Activated CD8-positive, alpha-beta T cell treated with anti-CD3 and anti-CD28 coated beads, Interleukin-2, amount 10 ng/mL, durations not matched to agents 7 days and 5 days (primary cell): ENCODE data around the gene ARHGAP23. TPM values are rescaled to one million over a fixed set of nuclear protein-coding genes. Genes with fewer than 3 reads are reported as not detected.
A peak's percentile ranks its signal among the peaks of the same experiment; 100 is the strongest.

Source experiments
- ATAC-seq: fragments of 150-1000 bp; cut with Tn5 transposase; one replicate; pipeline ENCODE4 v1.10.0; 2021; ENCODE audit warnings: moderate library complexity
- CTCF ChIA-PET: fragments of 350-600 bp; sonication (Branson Sonifier 250); formaldehyde crosslinking; loops from one replicate; lab custom pipeline; 2021; ENCODE audit warnings: antibody characterized with exemption; lab: Charles Lee
- POLR2A ChIA-PET: fragments of 350-600 bp; sonication (Branson Sonifier 250); formaldehyde crosslinking; loops from one replicate; lab custom pipeline; 2021; ENCODE audit warnings: antibody characterized with exemption; lab: Charles Lee
- DNase-seq: peaks from one replicate; pipeline ENCODE4 v3.0.0-alpha.2; 2020
- H3K27ac Mint-ChIP-seq: one replicate; pipeline ENCODE4 v1.8.0; 2021; ENCODE audit warnings: mild to moderate bottlenecking, mixed read lengths
- H3K27me3 Mint-ChIP-seq: one replicate; pipeline ENCODE4 v1.8.0; 2021; ENCODE audit warnings: low read depth, mixed read lengths
- H3K36me3 Mint-ChIP-seq: one replicate; pipeline ENCODE4 v1.8.0; 2021; ENCODE audit warnings: low read depth, mixed read lengths
- H3K4me1 Mint-ChIP-seq: one replicate; pipeline ENCODE4 v1.8.0; 2021; ENCODE audit warnings: low read depth, mixed read lengths
- H3K4me3 Mint-ChIP-seq: one replicate; pipeline ENCODE4 v1.8.0; 2021; ENCODE audit warnings: mild to moderate bottlenecking, mixed read lengths
- H3K9me3 Mint-ChIP-seq: one replicate; pipeline ENCODE4 v1.8.0; 2022; ENCODE audit warnings: mixed read lengths; ENCODE audit not compliant: insufficient read depth
- total RNA-seq, 2 experiments: library from RNA; stranded (reverse); gene quantifications; one replicate each; pipeline ENCODE4 v1.2.3, GENCODE V29; 2021

ARHGAP23 gene
- total RNA-seq, 2 experiments from 2014 or later: 0.24 to 0.47 TPM

- Mint-ChIP-seq H3K36me3 (no peaks in the 10 kb centered on the region), H3K27me3 (peaks cover 2% of the 10 kb centered on the region), H3K9me3 (no peaks in the 10 kb centered on the region), H3K27ac (no peak overlapping the region), H3K4me3 (no peak overlapping the region), H3K4me1 (no peaks in the 10 kb centered on the region)
- ChIA-PET CTCF (interaction anchor here (1.1 to 4.0 kb wide), 2 partner anchors 11 to 37 kb away, joined by 4 to 27 read pairs; no protein-coding TSS in a partner anchor), POLR2A (no interaction called here)
- no peak for DNase-seq
- no peak for ATAC-seq
Observed at GRCh38 chr17:38547444-38547843, 119.2 kb downstream of the ARHGAP23 start.

GRCh38 chr17:38549285-38549684, 121.0 kb downstream of the ARHGAP23 start:
- H3K4me1 Mint-ChIP-seq: no peaks in the 10 kb centered on the region

GRCh38 chr17:38550661-38551060, 122.4 kb downstream of the ARHGAP23 start:
- DNase-seq (no peak), ATAC-seq (no peak)
- CTCF ChIA-PET: interaction anchor here (1.3 to 4.0 kb wide), 4 partner anchors 8 to 117 kb away, joined by 3 to 27 read pairs (median 4); no protein-coding TSS in a partner anchor
- Mint-ChIP-seq H3K36me3 (no peaks in the 10 kb centered on the region), H3K27me3 (peaks cover 10% of the 10 kb centered on the region), H3K4me1 (no peaks in the 10 kb centered on the region), H3K27ac (no peak overlapping the region), H3K4me3 (no peak overlapping the region), H3K9me3 (no peaks in the 10 kb centered on the region)
- POLR2A ChIA-PET: no interaction called here

More at GRCh38 chr17:38549285-38549684, 121.0 kb downstream of the ARHGAP23 start:
- DNase-seq: no peak
- Mint-ChIP-seq H3K27me3 (peaks cover 3% of the 10 kb centered on the region), H3K27ac (no peak overlapping the region), H3K9me3 (no peaks in the 10 kb centered on the region), H3K4me3 (no peak overlapping the region), H3K36me3 (no peaks in the 10 kb centered on the region)
- ChIA-PET CTCF (interaction anchor here (1.9 to 4.0 kb wide), 2 partner anchors 9 to 35 kb away, joined by 4 to 27 read pairs; no protein-coding TSS in a partner anchor), POLR2A (no interaction called here)
- no peak for ATAC-seq

DNA sequence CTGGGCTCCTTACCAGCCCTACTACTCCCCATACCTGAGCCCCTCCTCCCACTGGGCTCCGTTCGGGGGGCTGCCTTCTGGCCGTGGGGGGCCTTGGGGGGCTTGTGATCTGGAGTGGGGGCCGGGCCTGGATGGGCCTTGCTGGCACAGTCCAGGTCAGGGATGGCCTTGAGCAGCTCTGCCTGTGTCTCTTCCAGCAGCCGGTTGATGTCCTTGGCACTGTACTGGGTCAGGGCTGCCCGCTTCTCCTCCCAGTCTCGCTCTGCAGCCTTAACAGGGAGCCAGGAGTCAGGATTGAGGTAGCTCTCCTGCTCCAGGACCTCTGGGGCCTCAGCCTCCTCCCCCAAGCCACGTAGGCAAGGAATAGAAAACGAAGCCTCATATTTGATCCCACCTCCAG, 122.9 kb downstream of the ARHGAP23 start:
- no peaks in the 10 kb centered on the region for H3K4me1 Mint-ChIP-seq
- DNase-seq: no peak
- POLR2A ChIA-PET: no interaction called here
- no peak overlapping the region for H3K27ac Mint-ChIP-seq
- peaks cover 10% of the 10 kb centered on the region for H3K27me3 Mint-ChIP-seq
- no peak overlapping the region for H3K4me3 Mint-ChIP-seq
- no peaks in the 10 kb centered on the region for H3K36me3 Mint-ChIP-seq
- ATAC-seq: no peak
- CTCF ChIA-PET: interaction anchor here (1.3 to 1.4 kb wide), 2 partner anchors 14 to 117 kb away, joined by 3 to 4 read pairs; no protein-coding TSS in a partner anchor
- H3K9me3 Mint-ChIP-seq: no peaks in the 10 kb centered on the region

- Mint-ChIP-seq H3K36me3 (no peaks in the 10 kb centered on the region), H3K4me3 (no peak overlapping the region), H3K27me3 (peaks cover 13% of the 10 kb centered on the region), H3K4me1 (peaks cover 2% of the 10 kb centered on the region), H3K27ac (no peak overlapping the region), H3K9me3 (no peaks in the 10 kb centered on the region)
- no peak for ATAC-seq
- POLR2A ChIA-PET: no interaction called here
- CTCF ChIA-PET: no interaction called here
- DNase-seq: no peak
Observed at GRCh38 chr17:38552343-38552742, 124.1 kb downstream of the ARHGAP23 start.

GRCh38 chr17:38554430-38555350, 126.4 kb downstream of the ARHGAP23 start:
- no peak for DNase-seq
- H3K27me3 Mint-ChIP-seq: peaks cover 22% of the 10 kb centered on the region
- H3K36me3 Mint-ChIP-seq: no peaks in the 10 kb centered on the region
- no peak overlapping the region for H3K27ac Mint-ChIP-seq
- ChIA-PET CTCF (interaction anchor here (0.9 to 7.7 kb wide), 6 partner anchors 11 to 111 kb away, joined by 3 to 345 read pairs (median 3); no protein-coding TSS in a partner anchor), POLR2A (interaction anchor here (0.5 kb wide), 1 partner anchor 17 kb away, joined by 3 read pairs; no protein-coding TSS in a partner anchor)
- ATAC-seq: no peak
- peaks cover 20% of the 10 kb centered on the region for H3K4me1 Mint-ChIP-seq
- H3K4me3 Mint-ChIP-seq: no peak overlapping the region
- H3K9me3 Mint-ChIP-seq: no peaks in the 10 kb centered on the region

- Mint-ChIP-seq H3K9me3 (no peaks in the 10 kb centered on the region), H3K36me3 (no peaks in the 10 kb centered on the region), H3K4me1 (peaks cover 30% of the 10 kb centered on the region), H3K4me3 (no peak overlapping the region), H3K27me3 (peaks cover 34% of the 10 kb centered on the region), H3K27ac (no peak overlapping the region)
- ChIA-PET CTCF (interaction anchor here (1.1 to 7.7 kb wide), 6 partner anchors 9 to 109 kb away, joined by 3 to 345 read pairs (median 5); no protein-coding TSS in a partner anchor), POLR2A (no interaction called here)
- ATAC-seq (no peak), DNase-seq (no peak)
Observed at GRCh38 chr17:38556239-38556638, 128.0 kb downstream of the ARHGAP23 start.

GRCh38 chr17:38557396-38557795, 129.1 kb downstream of the ARHGAP23 start:
- ATAC-seq: no peak
- CTCF ChIA-PET: interaction anchor here (0.7 to 7.7 kb wide), 37 partner anchors 9 to 687 kb away, joined by 3 to 345 read pairs (median 6); partner anchors contain the start of genes EPOP, PSMB3 and SRCIN1

GRCh38 chr17:38557836-38558727, 129.8 kb downstream of the ARHGAP23 start:
- no peak overlapping the region for H3K27ac Mint-ChIP-seq
- peaks cover 30% of the 10 kb centered on the region for H3K4me1 Mint-ChIP-seq
- H3K27me3 Mint-ChIP-seq: peaks cover 44% of the 10 kb centered on the region
- H3K4me3 Mint-ChIP-seq: peak overlapping the region; percentile 79
- H3K9me3 Mint-ChIP-seq: no peaks in the 10 kb centered on the region
- POLR2A ChIA-PET: interaction anchor here (0.9 to 1.6 kb wide), 4 partner anchors 26 to 296 kb away, joined by 3 read pairs; no protein-coding TSS in a partner anchor
- DNase-seq (peak; percentile 93), ATAC-seq (peak; percentile 86)
- H3K36me3 Mint-ChIP-seq: no peaks in the 10 kb centered on the region
- CTCF ChIA-PET: interaction anchor here (0.7 to 7.7 kb wide), 41 partner anchors 9 to 686 kb away, joined by 3 to 345 read pairs (median 6); partner anchors contain the start of genes EPOP, PSMB3 and SRCIN1

More at GRCh38 chr17:38557396-38557795, 129.1 kb downstream of the ARHGAP23 start:
- POLR2A ChIA-PET: no interaction called here
- peaks cover 39% of the 10 kb centered on the region for H3K27me3 Mint-ChIP-seq
- no peak overlapping the region for H3K27ac Mint-ChIP-seq
- H3K4me3 Mint-ChIP-seq: peak overlapping the region; percentile 37
- H3K36me3 Mint-ChIP-seq: no peaks in the 10 kb centered on the region
- DNase-seq: no peak
- H3K9me3 Mint-ChIP-seq: no peaks in the 10 kb centered on the region
- H3K4me1 Mint-ChIP-seq: peaks cover 30% of the 10 kb centered on the region

DNA sequence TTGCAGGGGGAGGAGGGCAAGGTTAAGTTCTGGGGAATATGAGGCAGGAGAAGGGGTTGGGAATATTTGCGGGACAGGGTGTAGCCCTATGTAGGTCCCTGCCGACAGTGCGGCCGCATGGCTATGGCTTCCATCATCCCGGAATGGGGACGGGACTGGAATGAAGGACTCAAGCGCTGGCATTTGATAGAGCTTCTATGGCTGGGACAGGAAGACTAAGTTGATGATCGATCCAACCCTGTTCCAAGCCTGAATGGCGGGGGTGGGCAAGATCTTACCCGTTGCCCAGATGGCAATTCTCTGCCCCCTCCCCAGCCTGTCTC, 130.4 kb downstream of the ARHGAP23 start:
- DNase-seq (no peak), ATAC-seq (peak; percentile 24)
- ChIA-PET CTCF (interaction anchor here (0.9 to 7.7 kb wide), 41 partner anchors 8 to 606 kb away, joined by 3 to 345 read pairs (median 6); partner anchors contain the start of genes CISD3, EPOP, PSMB3 and SRCIN1), POLR2A (interaction anchor here (0.9 to 1.6 kb wide), 4 partner anchors 26 to 295 kb away, joined by 3 read pairs; no protein-coding TSS in a partner anchor)
- H3K36me3 Mint-ChIP-seq: no peaks in the 10 kb centered on the region
- peaks cover 50% of the 10 kb centered on the region for H3K27me3 Mint-ChIP-seq
- H3K4me3 Mint-ChIP-seq: peak overlapping the region; percentile 79
- no peaks in the 10 kb centered on the region for H3K9me3 Mint-ChIP-seq
- H3K4me1 Mint-ChIP-seq: peaks cover 30% of the 10 kb centered on the region
- no peak overlapping the region for H3K27ac Mint-ChIP-seq
